ENCODE results near the gene TUFT1.

The TUFT1 gene

DNA sequence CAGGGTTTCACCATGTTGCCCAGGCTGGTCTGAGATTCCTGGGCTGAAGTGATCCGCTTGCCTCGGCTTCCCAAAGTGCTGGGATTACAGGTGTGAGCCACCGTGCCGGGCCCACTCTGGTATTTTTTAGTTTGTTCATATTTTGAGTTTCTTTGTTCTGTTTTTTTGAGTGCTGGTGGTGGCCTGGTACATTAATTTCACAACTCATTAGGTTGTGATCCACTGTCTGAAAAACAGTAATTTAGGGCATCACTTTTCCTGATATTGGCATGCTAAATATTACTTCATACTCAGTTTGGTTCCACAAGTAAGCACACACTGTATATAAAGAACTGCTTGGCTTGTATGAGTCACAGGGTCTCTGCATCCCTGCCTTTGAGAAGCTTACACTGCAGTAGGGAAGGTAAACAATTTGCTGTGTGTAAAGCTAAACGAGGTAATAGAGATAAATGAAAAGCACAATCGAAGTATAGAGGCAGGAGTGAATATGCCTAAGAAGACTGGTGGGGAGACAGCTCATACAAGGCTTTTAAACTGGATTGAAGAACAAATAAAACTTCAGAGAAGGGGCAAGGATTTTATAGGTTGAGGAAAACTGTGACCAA lies 79.5 kb downstream of the TUFT1 start:
- DNase-seq: no peak

DNA sequence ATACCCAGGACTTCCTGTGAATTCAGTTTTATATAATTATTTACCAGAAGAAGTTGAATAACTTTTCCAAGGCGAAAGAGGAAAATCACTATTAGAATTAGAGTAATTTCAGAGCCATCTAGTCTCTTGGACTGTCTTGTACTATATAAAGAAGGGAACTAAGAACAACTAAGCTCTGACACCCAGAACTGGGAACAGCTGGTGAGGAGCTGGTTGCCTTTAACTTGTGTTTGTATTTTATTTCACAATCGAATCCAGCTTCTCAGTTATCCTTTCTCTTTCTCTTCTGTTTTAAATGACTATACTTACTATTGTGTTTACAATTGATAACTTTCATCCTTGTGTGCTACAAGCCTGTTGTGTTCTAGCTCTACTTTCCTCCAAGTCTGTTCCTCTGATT lies 80.2 kb downstream of the TUFT1 start:
- no peak for DNase-seq

DNA sequence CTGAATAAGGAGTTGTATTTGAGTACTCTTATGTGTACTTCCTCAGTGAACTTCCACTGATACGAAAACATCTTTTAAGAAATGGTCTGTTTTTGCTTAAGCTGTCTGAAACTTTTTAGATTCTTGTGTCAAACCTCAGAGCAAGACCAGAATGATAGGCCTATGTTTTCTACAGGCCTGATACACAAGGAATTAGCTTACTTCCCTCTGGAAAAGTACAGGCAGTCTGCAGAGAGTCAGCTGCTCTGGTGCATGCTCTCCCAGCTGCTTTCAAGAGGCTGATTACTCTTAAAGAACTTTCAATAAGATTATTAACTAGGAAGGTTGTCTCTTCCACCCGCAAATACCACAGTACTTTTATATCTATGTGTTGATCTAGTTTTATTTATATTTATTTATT lies 81.2 kb downstream of the TUFT1 start:
- DNase-seq: no peak

DNA sequence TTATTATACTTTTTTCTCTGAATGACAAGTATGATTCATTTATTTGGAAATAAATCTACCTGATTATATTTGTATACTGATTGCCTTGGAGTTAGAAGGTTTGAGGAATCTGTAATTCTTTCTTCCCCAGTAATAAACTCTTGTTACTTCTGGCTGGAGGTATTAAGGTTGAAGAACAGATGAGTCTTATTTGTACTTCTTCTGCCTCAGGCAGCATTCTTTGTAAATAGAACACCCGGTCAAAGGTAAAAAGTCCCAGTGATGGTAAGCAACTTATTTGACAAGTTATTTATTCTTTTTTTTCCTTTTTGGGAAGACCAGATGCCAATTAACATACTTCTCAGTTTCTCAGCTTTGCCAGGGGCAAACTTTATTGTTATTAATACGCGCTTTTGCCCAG lies 84.7 kb downstream of the TUFT1 start:
- no peak for DNase-seq

DNA sequence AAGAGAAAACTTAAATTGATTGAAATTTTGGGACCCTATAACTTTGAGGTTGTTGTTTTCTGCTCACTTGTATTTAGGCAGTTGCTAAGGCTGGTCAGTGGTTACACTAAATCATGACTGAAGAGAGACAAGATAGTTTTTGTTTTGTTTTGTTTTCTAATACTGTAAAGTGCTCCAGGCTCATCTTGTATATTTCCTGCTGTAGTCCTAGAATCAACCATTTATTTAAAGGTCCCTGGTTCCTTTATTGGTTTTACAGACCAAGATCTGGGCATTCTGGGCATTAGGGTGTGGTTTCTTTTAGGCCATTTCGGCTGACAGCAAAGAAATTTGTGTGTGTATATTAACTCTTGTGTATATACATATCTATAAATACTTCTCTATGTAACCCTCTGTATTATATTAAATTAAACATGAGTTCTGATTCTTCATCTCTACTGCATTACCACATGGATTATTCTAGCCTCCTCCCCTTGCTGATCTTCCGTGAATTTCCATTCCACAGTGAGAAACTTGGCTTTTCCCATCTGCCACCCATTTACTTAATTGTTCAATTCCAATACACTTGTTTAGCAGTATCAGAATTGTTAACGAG lies 86.7 kb downstream of the TUFT1 start:
- no peak for DNase-seq

DNA sequence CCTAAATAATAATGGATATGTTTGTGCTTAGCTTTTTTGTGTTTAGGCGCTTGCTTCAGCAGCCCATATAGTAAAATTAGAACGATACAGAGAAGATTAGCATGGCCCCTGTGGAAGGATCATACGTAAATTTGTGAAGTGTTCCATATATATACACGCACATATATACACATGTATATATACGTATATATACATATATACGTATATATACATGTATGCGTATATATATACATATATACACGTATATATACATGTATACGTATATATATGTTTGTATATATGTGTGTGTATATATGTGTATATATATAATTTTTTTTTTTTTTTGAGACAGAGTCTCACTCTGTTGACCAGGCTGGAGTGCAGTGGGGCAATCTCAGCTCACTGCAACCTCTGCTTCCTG lies 89.2 kb downstream of the TUFT1 start:
- DNase-seq: no peak

Measured in DMS79 treated with DMSO at 0.1 percent for 48 hours (cell line).